Activated T-helper 17 cell treated with anti-CD3 and anti-CD28 coated beads, Interleukin-2, amount 50 U/mL, for 72 hours (primary cell): ENCODE measurements around the gene FBXO33. TPM values are rescaled to one million over a fixed set of nuclear protein-coding genes. Genes with fewer than 3 reads are reported as not detected.
"Not testable (repeated sequence)": the region's sequence is repeated elsewhere in the genome, so short reads cannot be mapped to it uniquely, and the experiment has no call there.

Source experiments
- ATAC-seq: fragments of 150-1000 bp; cut with Tn5 transposase; replicated peaks from 2 replicates; pipeline ENCODE4 v1.10.0; 2021; ENCODE audit warnings: mild to moderate bottlenecking, moderate library complexity
- H3K27ac Mint-ChIP-seq: one replicate; pipeline ENCODE4 v1.8.0; 2022; ENCODE audit warnings: mixed read lengths
- H3K27me3 Mint-ChIP-seq: one replicate; pipeline ENCODE4 v1.8.0; 2022; ENCODE audit warnings: mixed read lengths
- H3K36me3 Mint-ChIP-seq: one replicate; pipeline ENCODE4 v1.8.0; 2022; ENCODE audit warnings: low read depth, mild to moderate bottlenecking, mixed read lengths
- H3K4me1 Mint-ChIP-seq: one replicate; pipeline ENCODE4 v1.8.0; 2022; ENCODE audit warnings: mixed read lengths
- H3K4me3 Mint-ChIP-seq: one replicate; pipeline ENCODE4 v1.8.0; 2022; ENCODE audit warnings: mild to moderate bottlenecking, mixed read lengths
- H3K9me3 Mint-ChIP-seq: one replicate; pipeline ENCODE4 v1.8.0; 2022; ENCODE audit warnings: mixed read lengths
- total RNA-seq, 2 donors: library from RNA; stranded (reverse); gene quantifications; one replicate each; pipeline ENCODE4 v1.2.3, GENCODE V29; 2022

FBXO33 gene
- total RNA-seq, 2 donors from 2014 or later = 15.8 to 19.1 TPM

DNA sequence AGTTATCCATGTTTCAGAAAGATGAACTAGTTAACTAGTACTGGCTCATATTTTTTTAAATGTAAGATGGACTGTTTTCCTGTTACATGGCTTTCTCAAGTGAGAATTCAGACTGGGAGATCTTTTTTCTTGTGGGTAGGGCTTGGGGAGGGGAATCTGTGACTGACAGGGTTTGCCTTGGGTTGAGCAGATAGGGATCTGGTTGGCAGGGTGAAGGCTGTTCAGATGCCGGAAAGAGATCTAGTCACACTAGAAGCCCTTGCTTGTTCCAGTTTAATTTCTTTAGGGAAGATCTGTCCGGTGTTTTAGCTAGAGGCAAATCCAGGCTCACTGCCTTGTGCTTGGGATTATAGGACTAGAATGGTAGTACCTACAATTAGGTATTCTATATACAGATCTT, 63.2 kb downstream of the FBXO33 start:
- Mint-ChIP-seq H3K9me3 (peaks cover 6% of the 10 kb centered on the region), H3K4me1 (no peaks in the 10 kb centered on the region), H3K27ac (no peak overlapping the region), H3K36me3 (peaks cover 39% of the 10 kb centered on the region), H3K27me3 (no peaks in the 10 kb centered on the region), H3K4me3 (no peak overlapping the region)
- no peak for ATAC-seq

DNA sequence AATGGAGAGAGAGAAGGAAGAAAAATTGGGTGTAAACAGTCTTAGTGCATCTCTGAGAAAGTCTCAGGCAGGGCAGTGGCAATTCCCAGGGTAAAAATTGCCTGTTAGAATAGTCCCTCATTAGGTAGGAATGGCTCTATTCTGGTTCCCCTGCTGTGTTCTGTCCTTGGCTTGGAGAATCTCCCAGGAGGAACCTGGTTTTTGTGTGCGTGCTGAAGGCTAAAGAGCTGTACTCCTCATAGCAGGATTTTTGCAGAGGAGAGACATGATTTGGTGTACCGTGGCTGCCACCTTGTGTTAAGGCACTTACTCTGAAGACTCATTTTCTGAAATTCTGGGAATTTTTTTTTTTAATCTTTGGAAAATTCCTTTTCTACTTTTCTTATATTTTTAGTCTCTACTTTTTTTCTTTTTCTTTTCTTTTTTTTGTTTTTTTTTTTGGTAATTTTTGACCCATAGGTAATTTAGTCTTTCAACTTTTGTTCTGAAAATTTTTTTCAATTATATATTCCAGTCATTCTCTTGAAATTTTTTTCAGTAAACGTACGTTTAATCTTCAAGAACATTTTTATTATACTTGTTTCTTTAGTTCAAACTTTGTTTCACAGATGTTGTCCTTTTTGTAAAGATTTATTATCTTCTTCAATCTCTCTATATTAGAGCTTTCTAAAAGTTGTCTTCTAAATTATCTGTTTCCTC, 63.8 kb downstream of the FBXO33 start:
- Mint-ChIP-seq H3K4me3 (no peak overlapping the region), H3K27me3 (no peaks in the 10 kb centered on the region), H3K4me1 (no peaks in the 10 kb centered on the region), H3K9me3 (peaks cover 6% of the 10 kb centered on the region), H3K27ac (no peak overlapping the region), H3K36me3 (peaks cover 45% of the 10 kb centered on the region)
- no peak for ATAC-seq

DNA sequence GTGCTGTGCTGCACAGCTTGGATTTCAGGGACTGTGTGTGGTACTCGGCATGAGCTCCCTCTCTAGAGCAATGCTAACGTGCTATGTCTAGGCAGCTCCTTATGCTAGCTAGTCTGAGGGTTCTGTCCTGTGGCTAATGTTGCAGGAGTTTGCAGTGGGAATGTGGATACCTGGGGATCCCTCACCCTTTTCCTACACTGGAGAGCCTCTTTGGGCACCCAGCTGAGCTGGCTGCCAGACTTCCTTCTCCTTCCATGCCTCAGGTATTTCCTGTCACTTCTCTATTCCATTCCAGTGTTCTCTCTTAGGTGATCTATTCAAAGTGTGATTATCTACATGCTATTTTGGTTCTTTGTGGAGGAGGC, 64.9 kb downstream of the FBXO33 start:
- Mint-ChIP-seq H3K27ac (no peak overlapping the region), H3K36me3 (peaks cover 53% of the 10 kb centered on the region), H3K4me1 (no peaks in the 10 kb centered on the region), H3K4me3 (no peak overlapping the region), H3K27me3 (no peaks in the 10 kb centered on the region), H3K9me3 (peaks cover 6% of the 10 kb centered on the region)
- ATAC-seq = no peak

DNA sequence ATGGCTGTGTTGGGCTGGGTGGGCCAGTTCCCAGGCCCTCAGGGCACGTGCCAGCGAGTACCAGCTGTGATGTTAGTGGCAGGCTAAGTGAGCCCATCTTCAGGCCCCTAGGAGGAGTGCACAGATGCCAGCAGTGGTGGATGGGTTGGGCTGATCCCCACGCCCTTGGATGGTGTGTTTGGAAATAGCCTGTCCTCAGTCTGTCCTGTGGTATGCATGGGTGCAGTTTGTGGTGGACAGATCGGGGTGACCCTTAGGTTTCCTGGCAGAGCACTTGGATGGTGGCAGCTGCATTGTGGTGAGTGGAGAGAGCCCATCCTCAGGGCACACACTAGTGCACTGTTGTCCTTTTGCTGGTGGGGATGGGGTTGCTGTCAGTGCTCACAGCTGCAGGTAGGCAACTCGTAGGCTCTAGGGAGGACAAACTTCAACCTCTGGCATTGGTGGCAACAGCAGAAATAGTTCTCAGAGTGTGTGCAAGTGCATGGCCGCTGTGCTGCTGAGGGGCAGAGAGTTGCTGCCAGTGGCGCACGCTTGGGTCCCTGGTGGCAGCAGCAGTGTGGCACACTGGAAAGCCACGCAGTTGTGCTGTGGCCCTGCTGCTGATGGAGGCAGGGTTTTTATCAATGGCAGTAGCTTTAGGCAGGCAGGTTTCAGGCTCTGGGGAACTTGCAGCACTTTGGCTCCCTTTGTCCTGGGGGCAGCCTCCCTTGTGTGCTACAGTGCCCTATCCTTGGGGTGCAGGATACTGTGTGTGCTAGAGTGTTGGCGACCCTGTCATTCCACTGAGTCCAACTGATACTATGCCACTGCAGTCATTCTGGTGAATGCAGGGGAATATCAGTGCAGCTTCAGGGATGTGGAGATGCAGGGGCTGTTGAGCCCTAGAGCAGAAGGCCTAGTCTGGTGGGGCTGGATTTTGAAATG, 65.5 kb downstream of the FBXO33 start:
- Mint-ChIP-seq H3K9me3 (peaks cover 6% of the 10 kb centered on the region), H3K4me3 (no peak overlapping the region), H3K36me3 (peaks cover 56% of the 10 kb centered on the region), H3K27me3 (no peaks in the 10 kb centered on the region), H3K27ac (no peak overlapping the region), H3K4me1 (no peaks in the 10 kb centered on the region)
- ATAC-seq = no peak

DNA sequence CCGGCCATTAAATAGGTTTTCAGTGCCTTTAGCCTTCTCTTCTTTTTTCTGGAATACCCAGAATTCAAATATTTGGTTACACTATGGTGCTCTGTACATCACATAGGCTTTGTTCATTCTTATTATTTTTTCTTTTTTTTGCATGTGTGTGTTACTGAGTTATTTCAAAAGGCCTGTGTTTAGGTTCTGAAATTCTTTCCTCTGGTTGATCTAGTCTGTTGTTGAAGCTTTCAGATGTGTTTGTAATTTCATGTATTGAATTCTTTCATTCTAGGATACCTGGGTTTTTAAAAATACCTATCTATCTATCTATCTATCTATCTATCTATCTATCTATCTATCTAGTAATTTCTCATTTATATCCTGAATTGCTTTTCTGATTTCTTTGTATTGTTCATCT, 66.9 kb downstream of the FBXO33 start:
- H3K27ac Mint-ChIP-seq = peak overlapping the region; percentile 9
- peaks cover 64% of the 10 kb centered on the region for H3K36me3 Mint-ChIP-seq
- H3K9me3 Mint-ChIP-seq = peaks cover 6% of the 10 kb centered on the region
- no peak overlapping the region for H3K4me3 Mint-ChIP-seq
- H3K4me1 Mint-ChIP-seq = no peaks in the 10 kb centered on the region
- no peak for ATAC-seq
- H3K27me3 Mint-ChIP-seq = no peaks in the 10 kb centered on the region

DNA sequence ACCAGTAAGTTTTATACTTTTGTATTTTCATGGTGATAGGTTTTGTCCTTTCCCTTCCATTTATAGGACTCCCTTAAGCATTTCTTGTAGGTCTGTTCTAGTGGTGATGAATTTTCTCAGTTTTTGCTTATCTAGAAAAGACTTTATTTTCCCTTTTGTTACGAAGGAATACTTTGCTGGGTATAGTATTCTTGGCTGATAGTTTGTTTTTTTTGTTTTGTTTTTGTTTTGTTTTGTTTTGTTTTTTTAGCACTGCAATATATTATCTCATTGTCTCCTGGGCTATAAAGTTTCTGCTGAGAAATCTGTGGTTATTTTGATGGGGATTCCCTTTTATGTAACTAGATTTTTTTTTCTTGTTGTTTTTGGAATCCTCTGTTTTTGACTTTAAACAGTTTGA, 67.7 kb downstream of the FBXO33 start:
- H3K36me3 Mint-ChIP-seq = peaks cover 65% of the 10 kb centered on the region
- H3K27ac Mint-ChIP-seq = no peak overlapping the region
- H3K4me3 Mint-ChIP-seq = no peak overlapping the region
- no peaks in the 10 kb centered on the region for H3K4me1 Mint-ChIP-seq
- no peaks in the 10 kb centered on the region for H3K27me3 Mint-ChIP-seq
- peaks cover 6% of the 10 kb centered on the region for H3K9me3 Mint-ChIP-seq
- ATAC-seq = no peak

DNA sequence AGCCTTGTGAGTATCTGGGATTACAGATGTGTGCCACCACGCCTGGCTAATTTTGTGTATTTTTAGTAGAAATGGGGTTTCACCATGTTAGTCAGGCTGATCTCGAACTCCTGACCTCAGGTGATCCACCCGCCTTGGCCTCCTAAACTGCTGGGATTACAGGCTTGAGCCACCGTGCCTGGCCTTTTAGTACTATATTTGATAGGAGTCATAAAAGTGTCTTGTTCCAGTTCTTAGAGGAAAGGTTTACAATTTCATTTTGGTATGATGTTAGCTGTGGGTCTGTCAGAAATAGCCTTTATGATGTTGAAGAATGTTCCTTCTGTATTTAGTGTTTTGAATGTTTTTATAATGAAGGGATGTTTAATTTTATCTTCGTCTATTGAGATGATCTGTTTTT, 70.7 kb downstream of the FBXO33 start:
- H3K4me1 Mint-ChIP-seq, H3K4me3 Mint-ChIP-seq, ATAC-seq, H3K9me3 Mint-ChIP-seq, H3K27ac Mint-ChIP-seq, H3K27me3 Mint-ChIP-seq: not testable (repeated sequence)
- peaks cover 86% of the 10 kb centered on the region for H3K36me3 Mint-ChIP-seq

DNA sequence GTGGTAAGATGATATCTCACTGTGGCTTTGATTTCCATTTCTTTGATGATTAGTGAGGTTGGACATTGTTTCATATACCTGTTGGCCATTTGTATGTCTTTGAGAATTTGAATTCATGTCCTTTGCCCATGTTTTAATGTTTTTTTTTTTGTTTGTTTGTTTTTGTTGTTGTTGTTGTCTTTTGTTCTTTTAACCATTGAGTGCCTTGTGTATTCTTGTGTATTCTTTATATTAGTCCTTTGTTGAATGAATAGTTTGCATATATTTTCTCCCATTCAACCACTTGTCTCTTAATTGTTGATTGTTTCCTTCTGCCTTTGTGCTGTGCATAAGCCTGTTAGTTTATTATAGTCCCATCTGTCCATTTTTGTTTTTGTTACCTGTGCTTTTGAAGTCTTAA, 71.9 kb downstream of the FBXO33 start:
- Mint-ChIP-seq H3K4me3 (no peak overlapping the region), H3K9me3 (peaks cover under 1% of the 10 kb centered on the region)

DNA sequence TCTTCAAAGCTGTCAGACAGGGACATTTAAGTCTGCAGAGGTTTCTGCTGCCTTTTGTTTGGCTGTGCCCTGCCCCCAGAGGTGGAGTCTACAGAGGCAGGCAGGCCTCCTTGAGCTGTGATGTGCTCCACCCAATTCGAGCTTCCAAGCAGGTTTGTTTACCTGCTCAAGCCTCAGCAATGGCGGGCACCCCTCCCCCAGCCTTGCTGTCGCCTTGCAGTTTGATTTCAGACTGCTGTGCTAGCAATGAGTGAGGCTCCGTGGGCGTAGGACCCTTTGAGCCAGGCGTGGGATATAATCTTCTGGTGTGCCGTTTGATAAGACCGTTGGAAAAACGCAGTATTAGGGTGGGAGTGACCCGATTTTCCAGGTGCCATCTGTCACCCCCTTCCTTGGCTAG, 73.2 kb downstream of the FBXO33 start:
- not testable (repeated sequence) for ATAC-seq, H3K27ac Mint-ChIP-seq, H3K4me3 Mint-ChIP-seq, H3K9me3 Mint-ChIP-seq, H3K4me1 Mint-ChIP-seq, H3K27me3 Mint-ChIP-seq
- H3K36me3 Mint-ChIP-seq = peaks cover 74% of the 10 kb centered on the region

More for the DNA sequence above, 71.9 kb downstream of the FBXO33 start:
- Mint-ChIP-seq H3K27me3 (no peaks in the 10 kb centered on the region), H3K27ac (peak overlapping the region; percentile 37), H3K36me3 (peaks cover 85% of the 10 kb centered on the region), H3K4me1 (no peaks in the 10 kb centered on the region)
- no peak for ATAC-seq

DNA sequence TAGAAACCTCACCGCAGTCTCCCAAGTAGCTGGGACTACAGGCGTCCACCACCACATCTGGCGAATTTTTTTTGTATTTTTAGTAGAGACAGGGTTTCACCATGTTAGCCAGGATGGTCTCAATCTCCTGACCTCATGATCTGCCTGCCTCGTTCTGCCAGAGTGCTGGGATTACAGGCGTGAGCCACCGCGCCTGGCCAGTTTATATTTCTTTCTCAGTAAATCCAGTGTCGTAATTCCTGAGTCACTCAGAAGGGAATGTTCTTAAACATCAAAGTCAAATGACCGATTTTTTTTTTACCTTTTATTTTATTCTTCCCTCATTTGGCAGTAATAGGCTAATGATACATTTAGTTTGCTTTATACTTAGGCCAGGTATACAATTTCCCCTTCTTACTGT, 80.5 kb downstream of the FBXO33 start:
- Mint-ChIP-seq H3K27me3 (no peaks in the 10 kb centered on the region), H3K4me1 (no peaks in the 10 kb centered on the region), H3K36me3 (peaks cover 73% of the 10 kb centered on the region), H3K9me3 (no peaks in the 10 kb centered on the region), H3K27ac (no peak overlapping the region), H3K4me3 (no peak overlapping the region)
- no peak for ATAC-seq

DNA sequence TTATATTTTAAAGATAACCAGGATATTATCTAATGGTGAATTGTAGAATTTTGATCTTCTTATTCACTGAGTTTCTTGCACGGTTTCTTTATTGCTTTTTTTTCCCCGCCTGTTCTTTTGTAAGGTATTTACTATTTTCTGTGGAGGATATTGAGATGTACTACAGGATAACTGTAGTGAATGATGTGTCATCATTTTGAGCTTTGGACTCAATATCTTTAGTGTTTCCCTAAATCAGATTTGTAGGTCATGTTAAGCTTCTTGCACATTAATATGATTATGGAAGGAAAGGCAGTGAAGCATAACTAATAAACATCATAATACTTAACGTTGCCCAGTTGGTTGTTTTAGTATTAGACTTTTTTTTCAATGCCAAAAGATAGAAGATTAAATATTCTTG, 81.4 kb downstream of the FBXO33 start:
- Mint-ChIP-seq H3K4me3 (no peak overlapping the region), H3K27ac (no peak overlapping the region), H3K36me3 (peaks cover 71% of the 10 kb centered on the region), H3K4me1 (no peaks in the 10 kb centered on the region), H3K27me3 (no peaks in the 10 kb centered on the region), H3K9me3 (no peaks in the 10 kb centered on the region)
- no peak for ATAC-seq

Other genes with a start within 250 kb of the FBXO33 start
- gene MIA2, start 198.5 kb downstream of the FBXO33 start, total RNA-seq = 10 to 100 TPM; 15.4 to 17.7 TPM